ENCODE measurements around the gene DCAF10.
"Not testable (repeated sequence)": the region's sequence is repeated elsewhere in the genome, so short reads cannot be mapped to it uniquely, and the experiment has no call there.

Gene DCAF10

GRCh38 chr9:37836386-37836785, 35.8 kb downstream of the DCAF10 start:
- no peak for DNase-seq
- intact Hi-C loops (cut with DNase I): no loop called here

DNA sequence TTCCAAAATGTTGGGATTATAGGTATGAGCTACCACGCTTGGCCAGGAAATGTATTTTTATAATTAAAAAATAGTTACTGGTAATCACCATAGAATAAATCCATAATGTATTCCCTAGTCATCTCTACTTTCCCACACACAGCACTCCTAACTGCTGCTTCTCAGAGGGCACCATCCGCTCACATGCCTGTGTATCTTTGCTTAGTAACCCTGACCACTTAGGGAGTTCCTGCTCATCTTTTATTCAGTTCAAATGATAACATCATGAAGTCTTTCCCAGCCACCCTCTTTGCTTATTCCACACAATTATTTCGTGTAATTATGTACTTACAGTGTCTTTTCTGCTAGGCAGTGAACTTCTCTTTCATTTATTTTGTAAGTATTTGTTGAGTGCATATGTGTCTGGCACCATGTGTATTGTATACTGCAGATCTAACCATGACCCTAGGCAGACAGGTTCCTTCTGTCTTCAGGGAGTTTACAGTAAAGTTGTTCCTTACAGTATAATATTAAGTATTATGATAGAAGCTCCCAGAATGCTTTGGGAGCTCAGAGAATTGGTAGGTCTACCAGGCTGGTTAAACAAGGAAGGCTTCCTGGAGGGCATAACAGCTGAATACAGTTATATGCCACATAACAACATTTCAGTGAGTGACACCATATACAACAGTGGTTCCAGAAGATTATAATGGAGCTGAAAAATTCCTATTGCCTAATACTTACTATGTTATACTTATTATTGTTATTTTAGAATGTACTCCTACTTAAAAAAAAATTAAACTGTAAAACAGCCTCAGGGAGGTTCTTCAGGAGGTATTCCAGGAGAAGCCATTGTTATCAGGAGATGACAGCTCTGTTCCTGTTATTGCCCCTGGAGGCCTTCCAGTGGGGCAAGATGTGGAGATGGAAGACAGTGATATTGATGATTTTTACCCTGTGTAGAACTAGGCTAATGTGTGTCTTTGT, 39.2 kb downstream of the DCAF10 start:
- DNase-seq: no peak
- intact Hi-C loops (cut with DNase I): no loop called here

DNA sequence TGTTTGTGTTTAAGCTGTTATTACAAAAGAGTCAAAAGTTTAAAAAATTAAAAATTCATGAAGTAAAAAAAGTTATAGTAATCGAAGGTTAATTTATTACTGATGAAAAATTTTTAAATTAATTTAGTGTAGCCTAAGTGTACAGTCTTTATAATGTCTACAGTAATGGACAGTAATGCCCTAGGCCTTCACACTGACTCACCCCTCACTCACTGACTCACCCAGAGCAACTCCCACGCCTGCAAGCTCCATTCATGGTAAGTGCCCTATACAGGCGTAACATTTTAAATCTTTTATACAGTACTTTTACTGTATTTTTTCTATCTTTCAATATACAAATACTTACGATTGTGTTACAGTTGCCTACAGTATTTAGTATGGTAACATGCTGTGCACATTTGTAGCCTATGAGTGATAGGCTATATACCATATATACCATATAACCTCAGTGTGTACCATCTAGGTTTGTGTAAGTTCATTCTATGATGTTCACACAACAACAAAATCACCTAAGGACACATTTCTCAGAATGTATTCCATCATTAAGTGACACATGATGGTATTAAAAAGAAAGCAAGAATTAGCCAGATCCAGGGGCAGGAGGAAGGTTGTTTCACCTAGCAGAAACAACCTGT, 40.1 kb downstream of the DCAF10 start:
- DNase-seq: no peak
- intact Hi-C loops (cut with DNase I): no loop called here

DNA sequence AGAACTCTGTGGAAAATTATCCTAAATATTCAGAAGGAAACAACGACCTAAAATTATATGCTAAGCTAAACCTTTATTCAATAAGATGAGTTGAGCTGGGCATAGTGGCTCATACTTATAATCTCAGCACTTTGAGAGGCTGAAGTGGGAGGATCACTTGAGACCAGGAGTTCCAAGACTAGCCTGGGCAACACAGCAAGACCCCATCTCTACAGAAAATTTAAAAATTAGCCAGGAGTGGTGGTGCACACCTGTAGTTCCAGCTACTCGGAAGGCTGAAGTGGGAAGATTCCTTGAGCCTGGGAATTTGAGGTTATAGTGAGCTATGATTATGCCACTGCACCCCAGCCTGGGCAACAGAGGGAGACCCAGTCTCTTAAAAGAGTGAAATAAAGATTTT, 51.6 kb downstream of the DCAF10 start:
- intact Hi-C loops (cut with DNase I): no loop called here
- no peak for DNase-seq

DNA sequence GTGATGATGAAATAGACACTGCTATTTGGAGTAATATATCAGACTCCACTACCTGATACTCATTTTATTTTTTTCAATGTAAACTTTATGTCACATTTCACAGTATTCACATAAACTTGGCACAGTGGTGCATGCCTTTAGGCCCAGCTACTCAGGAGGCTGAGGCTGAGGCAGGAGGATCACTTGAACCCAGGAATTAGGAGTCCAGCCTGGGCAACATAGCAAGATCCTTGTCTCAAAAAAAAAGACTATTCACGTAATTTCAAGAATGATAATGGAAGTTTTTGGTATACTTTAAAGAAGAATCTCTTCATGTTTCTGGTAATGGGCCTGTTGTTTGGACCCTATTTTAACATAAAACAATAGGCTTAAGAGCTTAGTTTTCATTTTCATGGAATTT, 56.0 kb downstream of the DCAF10 start:
- intact Hi-C loops (cut with DNase I): no loop called here
- DNase-seq: no peak

- DNase-seq: peak in 1 of 42 donors; percentile 5
- intact Hi-C loops (cut with DNase I): no loop called here
Measured at GRCh38 chr9:37859043-37859442, 58.4 kb downstream of the DCAF10 start.

DNA sequence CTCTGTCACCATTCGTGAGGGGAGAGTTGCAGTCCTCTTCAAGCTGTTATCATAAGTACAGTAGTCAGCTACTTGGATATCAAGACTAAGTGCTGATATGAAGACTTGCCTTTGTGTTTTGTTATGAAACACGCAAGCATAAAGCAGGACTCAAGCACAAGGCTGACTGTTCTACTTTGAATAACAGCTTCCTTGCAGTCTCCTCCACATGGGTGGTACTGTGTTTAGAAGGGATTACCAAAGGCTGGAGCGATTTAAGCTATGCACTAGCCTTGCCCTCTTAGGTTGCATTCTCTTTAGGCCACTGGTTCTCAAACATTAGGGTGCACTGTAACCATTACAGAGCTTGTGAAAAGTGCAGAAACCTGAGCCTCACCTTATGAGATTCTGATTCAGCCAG, 61.9 kb downstream of the DCAF10 start:
- intact Hi-C loops (cut with DNase I): no loop called here
- DNase-seq: no peak

GRCh38 chr9:37870081-37870798, 69.6 kb downstream of the DCAF10 start:
- intact Hi-C loops (cut with DNase I): no loop called here
- DNase-seq: no peak

- intact Hi-C loops (cut with DNase I): no loop called here
- no peak for DNase-seq
Measured at GRCh38 chr9:37870799-37871176, 70.2 kb downstream of the DCAF10 start.

GRCh38 chr9:37873955-37874354, 73.4 kb downstream of the DCAF10 start:
- intact Hi-C loops (cut with DNase I): no loop called here
- no peak for DNase-seq

DNA sequence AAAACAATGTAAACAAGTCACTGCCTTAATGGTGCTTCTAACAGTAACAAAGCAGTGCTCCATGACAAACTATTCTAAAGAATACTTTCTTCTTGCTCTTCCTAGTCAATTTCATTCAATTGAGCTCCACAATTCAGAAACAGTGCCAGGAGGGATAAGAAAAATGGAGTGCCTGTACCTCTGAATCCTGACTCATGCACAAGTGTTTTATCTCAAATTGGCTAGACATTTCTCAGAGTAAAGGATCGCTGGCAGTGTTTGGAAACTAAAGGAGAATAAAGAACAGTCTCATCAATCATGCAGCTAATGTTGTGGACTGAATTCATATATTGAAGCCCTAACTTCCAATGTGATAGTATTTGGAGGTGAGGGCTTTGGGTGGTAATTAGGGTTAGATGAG, 75.8 kb downstream of the DCAF10 start:
- intact Hi-C loops (cut with DNase I): no loop called here
- DNase-seq: no peak

GRCh38 chr9:37880916-37881479, 80.4 kb downstream of the DCAF10 start:
- no peak for DNase-seq

GRCh38 chr9:37887977-37888583, 87.5 kb downstream of the DCAF10 start:
- intact Hi-C loops (cut with DNase I); DNase-seq: not testable (repeated sequence)

More at GRCh38 chr9:37880916-37881479, 80.4 kb downstream of the DCAF10 start:
- intact Hi-C loops (cut with DNase I): no loop called here

DNA sequence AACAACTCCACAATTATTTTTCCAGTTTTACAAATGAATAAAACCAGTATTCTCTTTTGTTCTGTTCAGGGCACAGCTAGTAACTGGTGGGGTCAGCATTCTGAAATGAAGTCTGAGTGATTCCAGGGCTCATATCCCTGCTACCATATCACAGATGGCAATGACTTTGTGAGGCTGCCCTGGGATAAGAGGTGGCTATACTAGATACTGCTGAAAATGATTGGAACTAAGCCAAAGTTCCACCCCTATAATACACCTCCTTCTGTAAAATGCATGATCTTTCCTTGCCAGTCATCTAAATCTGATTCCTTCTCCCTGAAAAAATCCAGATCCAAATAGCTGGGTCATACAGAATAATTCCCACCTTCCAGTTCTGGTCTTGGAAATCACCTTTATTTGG, 88.9 kb downstream of the DCAF10 start:
- intact Hi-C loops (cut with DNase I): no loop called here
- no peak for DNase-seq

GRCh38 chr9:37891042-37891441, 90.4 kb downstream of the DCAF10 start:
- DNase-seq; intact Hi-C loops (cut with DNase I): not testable (repeated sequence)

DNA sequence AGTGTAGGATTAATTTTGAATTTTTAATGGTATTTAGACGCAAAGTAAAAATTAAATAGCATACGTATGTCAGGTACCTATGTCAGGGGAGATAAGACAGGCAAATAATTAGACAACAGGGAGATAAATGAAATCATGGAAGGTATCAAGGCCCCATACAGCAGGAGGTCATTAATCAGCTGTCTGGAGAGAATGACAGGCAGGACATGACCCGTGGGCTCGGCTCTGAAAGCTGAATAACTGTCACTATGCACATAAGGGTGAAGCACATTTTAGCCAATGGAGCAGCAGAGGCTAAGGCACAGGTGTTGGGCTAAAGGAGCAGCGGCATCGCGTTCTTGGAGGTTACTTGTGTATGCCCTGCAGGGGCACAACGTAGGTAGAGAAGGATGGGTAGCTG, 91.5 kb downstream of the DCAF10 start:
- no peak for DNase-seq
- intact Hi-C loops (cut with DNase I): no loop called here

DNA sequence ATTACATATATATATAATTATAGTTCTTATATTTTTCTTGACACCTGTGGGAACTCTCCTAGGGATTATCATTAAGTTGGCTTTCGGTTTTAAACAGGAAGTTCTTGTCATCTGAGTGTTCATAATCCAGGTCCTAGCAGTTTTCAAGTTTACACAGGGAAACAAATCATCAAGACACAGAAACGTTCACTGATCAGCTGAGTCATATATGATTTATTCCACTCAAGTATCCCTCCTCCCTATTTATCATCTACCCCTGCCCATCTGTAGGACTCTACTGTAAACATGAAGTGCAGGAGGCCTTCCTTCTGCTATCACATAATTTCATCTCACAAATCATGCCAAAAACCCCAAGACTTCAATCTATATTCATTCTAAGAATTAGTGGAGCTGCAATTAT, 97.1 kb downstream of the DCAF10 start:
- intact Hi-C loops (cut with DNase I): no loop called here

DNA sequence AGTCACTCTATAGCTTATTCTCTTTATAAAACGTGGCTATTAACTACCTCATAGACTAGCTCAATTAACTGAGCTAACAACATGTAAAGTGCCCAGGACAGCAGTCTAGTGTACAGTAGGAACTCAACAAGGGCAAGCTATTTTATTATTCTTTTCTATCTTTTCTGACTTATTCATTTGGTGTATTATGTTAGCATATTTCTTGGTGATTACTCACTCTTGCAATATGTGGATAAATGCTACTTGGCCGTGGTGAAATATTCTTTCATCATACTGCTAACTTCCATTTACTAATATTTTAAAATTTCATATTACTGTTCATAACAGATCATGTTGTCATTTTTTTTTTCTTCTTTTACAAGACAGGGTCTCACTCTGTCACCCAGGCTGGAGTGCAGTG, 98.4 kb downstream of the DCAF10 start:
- no peak for DNase-seq
- intact Hi-C loops (cut with DNase I): no loop called here

More for the DNA sequence above, 97.1 kb downstream of the DCAF10 start:
- DNase-seq: no peak

DNA sequence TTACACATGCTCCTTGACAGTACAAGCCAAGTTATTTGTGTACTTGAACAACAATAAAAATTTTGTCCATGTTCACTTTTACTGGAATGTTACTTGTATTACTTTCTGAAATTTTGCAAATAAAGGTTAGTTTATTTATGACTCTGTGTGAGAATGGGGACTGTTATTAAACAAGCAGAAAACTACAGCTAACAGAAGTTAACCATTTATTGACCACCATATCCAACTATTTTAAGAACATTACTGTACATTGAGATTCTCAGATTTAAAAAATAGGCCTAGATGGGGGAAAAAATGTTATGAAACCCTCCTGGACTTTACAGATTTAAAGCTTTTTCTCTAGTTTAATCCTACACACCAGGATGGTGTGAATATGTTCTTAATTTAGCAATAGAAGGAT, 101.5 kb downstream of the DCAF10 start:
- intact Hi-C loops (cut with DNase I): loop anchor here (10.0 kb wide), 2 partner anchors 253 to 417 kb away; partner anchors contain the start of gene POLR1E
- no peak for DNase-seq

All from head of caudate nucleus (tissue), 42 donors.